ENCODE measurements around the gene SLC37A3.
"Not testable (repeated sequence)": the region's sequence is repeated elsewhere in the genome, so short reads cannot be mapped to it uniquely, and the experiment has no call there.

The SLC37A3 gene

DNA sequence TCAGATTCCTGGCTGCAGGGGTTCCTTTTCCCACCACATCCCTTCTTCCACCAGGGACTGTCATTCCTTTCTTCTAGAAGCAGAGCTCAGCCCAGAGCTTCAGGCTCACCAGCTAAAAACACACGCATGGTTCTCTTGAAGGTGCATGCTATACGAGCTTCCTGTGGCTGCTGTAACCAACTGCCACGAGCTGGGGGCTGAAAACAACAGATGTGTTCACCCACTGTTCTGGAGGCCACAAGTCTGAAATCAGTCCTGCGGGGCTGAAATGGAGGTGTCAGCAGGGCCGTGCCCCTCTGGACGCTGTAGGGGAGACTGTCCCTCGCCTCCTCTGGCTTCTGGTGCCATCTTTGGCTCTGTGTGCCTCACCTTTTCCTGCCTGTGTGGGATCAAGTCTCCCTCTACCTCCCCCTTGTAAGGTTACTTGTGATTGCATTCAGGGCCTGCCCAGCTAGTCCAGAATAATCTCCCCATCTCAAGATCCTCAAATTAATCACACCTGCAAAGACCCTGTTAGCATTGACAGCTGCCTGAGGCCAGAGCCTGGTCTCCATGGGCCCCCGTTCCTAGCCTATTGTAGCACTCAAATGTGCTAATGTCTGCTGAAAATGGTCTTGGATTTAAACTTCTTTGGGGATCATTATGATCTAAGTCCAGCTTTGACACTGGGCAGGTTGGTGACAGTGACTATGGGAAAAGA, 19.3 kb upstream of the SLC37A3 start:
- no peak for TF ChIP-seq CTCF (conservative IDR thresholded peaks at IDR 0.05; ENCODE audit: low read length)
- no peak for DNase-seq (ENCODE audit: low read depth)
- no peak overlapping the region for H3K4me3 ChIP-seq (ENCODE audit: low read length)

DNA sequence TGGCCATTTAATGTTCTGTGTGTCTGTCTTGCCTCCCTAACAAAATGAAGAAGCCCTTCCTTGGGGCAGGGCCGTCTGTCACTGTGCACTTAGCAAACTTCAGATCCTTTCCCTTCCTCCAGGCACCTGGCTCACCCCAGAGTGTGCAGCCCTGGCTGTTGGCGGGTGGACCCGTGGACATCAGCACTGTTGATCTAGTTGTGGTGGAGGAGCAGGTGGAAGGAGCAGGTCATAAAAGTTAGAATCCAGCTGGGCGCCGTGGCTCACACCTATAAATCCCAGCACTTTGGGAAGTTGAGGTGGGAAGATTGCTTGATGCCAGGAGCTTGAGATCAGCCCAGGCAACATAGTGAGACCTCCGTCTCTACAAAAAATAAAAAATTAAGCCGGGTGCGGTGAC, 18.2 kb upstream of the SLC37A3 start:
- no peak for DNase-seq (ENCODE audit: low read depth)
- TF ChIP-seq CTCF (conservative IDR thresholded peaks at IDR 0.05; ENCODE audit: low read length): no peak
- no peak overlapping the region for H3K4me3 ChIP-seq (ENCODE audit: low read length)

DNA sequence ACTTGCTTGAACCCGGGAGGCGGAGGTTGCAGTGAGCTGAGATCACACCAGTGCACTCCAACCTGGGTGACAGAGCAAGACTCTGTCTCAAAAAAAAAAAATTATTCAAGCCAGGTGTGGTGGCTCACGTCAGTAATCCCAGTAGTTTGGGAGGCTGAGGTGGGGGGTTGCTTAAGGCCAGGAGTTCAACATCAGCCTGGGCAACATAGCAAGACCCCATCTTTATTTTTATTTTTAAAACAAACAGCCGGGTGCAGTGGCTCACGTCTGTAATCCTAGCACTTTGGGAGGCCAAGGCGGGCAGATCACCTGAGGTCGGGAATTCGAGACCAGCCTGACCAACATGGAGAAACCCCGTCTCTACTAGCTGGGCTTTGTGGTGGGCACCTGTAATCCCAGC, 17.5 kb upstream of the SLC37A3 start:
- H3K4me3 ChIP-seq (ENCODE audit: low read length); DNase-seq (ENCODE audit: low read depth): not testable (repeated sequence)

DNA sequence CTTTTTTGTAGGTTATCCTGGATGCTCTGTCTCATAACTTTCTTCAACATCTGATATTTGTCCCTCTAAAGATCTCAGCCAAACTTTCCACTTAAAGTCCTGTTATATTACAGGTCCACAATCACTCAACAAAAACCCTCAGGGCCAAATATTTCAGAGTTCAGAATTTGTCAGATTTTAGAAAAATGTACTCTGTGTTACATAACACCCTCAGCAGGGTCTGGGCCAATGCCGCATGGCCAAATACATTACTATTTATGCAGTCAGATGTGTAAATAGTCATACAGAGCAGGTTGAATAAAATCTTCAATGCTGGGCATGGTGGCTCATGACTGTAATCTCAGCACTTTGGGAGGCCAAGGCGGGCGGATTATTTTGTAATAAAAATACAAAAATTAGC, 17.0 kb upstream of the SLC37A3 start:
- no peak for TF ChIP-seq CTCF (conservative IDR thresholded peaks at IDR 0.05; ENCODE audit: low read length)
- no peak for DNase-seq (ENCODE audit: low read depth)
- H3K4me3 ChIP-seq (ENCODE audit: low read length): no peak overlapping the region

DNA sequence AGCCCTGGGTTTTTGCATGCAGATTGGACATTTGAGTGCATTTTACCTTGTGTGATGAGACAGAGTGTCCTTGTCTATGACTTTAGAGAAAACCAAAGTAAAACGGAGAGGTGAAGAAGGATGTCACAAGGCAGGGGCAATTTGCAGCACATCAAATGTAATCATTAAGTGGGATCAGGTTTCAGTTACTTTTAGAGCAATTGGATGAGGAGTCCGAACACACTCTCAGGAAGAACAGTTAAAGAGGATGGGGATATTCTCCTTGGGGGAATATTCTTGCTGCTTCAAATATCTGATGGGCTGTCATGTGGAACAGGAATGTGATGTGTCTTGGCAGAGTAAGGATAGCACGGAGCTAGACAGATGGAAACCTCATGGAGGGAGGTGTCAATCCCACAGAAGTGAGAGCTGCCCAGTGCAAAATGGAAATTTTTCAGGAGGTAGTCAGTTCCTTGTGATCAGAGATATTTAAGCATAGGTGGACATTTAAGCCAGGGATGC, 6.3 kb upstream of the SLC37A3 start:
- DNase-seq (ENCODE audit: low read depth): peak; percentile 18
- no peak for TF ChIP-seq CTCF (conservative IDR thresholded peaks at IDR 0.05; ENCODE audit: low read length)
- no peak overlapping the region for H3K4me3 ChIP-seq (ENCODE audit: low read length)

GRCh38 chr7:140403878-140404564, 5.7 kb upstream of the SLC37A3 start, which contains the start of gene RAB19:
RAB19 (plus strand) TSS chr7:140404058; CDS start chr7:140407647, 3,589 bp downstream.
- no peak for DNase-seq (ENCODE audit: low read depth)
- H3K4me3 ChIP-seq (ENCODE audit: low read length): no peak within 1 kb of the TSS
- TF ChIP-seq CTCF (conservative IDR thresholded peaks at IDR 0.05; ENCODE audit: low read length): no peak

GRCh38 chr7:140402178-140402835, 4.0 kb upstream of the SLC37A3 start:
- peak; percentile 76 for DNase-seq (ENCODE audit: low read depth)
- TF ChIP-seq CTCF (conservative IDR thresholded peaks at IDR 0.05; ENCODE audit: low read length): no peak
- no peak overlapping the region for H3K4me3 ChIP-seq (ENCODE audit: low read length)
